ENCODE measurements around the gene KCNH4. TPM values are rescaled to one million over a fixed set of nuclear protein-coding genes. Genes with fewer than 3 reads are reported as not detected.
"Not testable (repeated sequence)": the region's sequence is repeated elsewhere in the genome, so short reads cannot be mapped to it uniquely, and the experiment has no call there.

Gene KCNH4
- total RNA-seq, 1 experiment from 2014 or later, result 0.05 TPM

DNA sequence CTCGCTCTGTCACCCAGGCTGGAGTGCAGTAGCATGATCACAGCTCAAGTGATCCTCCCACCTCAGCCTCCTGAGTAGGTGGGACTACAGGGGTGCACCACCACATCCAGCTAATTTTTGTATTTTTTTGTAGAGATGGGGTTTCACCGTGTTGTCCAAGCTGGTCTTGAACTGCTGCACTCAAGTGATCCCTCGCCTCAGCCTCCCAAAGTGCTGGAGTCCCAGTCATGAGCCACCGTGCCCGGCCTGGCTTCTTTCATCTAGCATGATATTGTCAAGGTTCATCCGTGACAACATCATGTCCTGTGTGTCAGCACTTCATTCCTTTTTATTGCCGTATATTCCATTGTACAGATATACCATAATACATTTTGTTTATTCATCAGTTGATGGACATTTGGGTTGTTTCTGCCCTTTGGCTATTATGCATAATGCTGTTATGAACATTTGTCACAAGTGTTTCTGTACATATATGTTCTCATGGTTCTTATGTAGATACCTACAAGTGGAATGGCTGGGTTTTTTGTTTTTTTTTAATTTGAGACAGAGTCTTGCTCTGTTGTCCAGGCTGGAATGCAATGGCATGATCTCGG, 16.7 kb upstream of the KCNH4 start:
- no peak for DNase-seq (ENCODE audit: extremely low read depth, low read depth)

DNA sequence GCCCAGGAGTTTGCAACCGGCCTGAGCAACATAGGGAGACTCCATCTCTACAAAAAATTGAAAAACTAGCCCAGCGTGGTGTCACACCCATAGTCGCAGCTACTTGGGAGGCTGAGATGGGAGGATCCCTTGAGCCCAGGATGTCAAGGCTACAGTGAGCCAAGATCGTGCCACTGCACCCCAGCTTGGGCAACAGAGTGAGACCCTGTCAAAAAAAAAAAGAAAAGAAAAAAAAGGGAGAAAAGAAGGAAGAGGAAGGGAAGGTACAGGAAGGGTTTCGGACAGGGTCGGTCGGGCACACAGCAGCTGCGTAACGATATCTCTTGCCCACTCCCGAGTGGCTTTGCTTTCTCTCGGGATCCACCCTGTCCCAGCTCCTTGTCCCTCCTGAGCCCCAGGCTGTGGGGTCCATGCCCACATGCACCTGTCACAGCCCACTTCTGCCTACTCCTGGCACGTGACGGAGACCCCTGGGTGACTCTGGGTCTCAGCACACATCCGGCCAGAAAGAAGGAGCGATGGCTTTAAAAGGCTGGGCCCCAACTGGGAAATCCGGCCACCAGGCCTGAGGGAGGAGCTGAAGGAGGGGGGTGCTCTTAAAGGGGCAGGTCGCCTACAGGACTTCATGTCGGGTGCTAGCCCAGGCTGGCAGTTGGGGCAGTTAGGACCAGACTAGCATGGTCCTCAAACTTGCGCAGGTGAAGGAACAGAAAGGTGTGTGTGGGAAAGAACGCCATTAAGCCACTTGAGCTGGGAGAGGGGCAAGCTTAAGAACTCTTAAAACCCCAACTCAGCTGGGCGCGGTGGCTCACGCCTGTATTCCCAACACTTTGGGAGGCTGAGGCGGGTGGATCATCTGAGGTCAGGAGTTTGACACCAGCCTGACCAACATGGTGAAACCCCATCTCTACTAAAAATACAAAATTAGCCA, 13.3 kb upstream of the KCNH4 start, which contains the start of gene GHDC:
GHDC (minus strand) TSS at position 526 of the 931 bp plus-strand sequence. CDS start 913 bp downstream, outside the sequence.
- peak; percentile 77 for DNase-seq (ENCODE audit: extremely low read depth, low read depth)

- DNase-seq (ENCODE audit: extremely low read depth, low read depth), result no peak
These were observed 12.4 kb upstream of the KCNH4 start for GRCh38 chr17:42193216-42193968.

GRCh38 chr17:42192189-42193126, 11.5 kb upstream of the KCNH4 start:
- no peak for DNase-seq (ENCODE audit: extremely low read depth, low read depth)

DNA sequence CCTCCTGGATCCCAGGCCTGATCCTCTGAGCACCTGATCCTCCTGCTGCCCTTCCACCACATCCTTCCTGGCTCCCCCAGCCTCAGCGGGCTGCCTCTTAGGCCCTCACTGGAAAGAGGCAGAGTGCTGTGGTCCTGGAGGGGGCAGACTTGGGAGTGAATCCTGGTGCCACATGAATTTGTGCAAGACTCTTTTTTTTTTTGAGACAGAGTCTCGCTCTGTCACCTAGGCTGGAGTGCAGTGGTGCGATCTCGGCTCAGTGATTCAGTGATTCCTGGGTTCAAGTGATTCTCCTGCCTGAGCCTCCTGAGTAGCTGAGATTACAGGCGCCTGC, 10.3 kb upstream of the KCNH4 start:
- DNase-seq (ENCODE audit: extremely low read depth, low read depth), result no peak

- no peak for DNase-seq (ENCODE audit: extremely low read depth, low read depth)
These were observed 9.7 kb upstream of the KCNH4 start for GRCh38 chr17:42190491-42191274.

- no peak for DNase-seq (ENCODE audit: extremely low read depth, low read depth)
These were observed 8.7 kb upstream of the KCNH4 start for GRCh38 chr17:42189651-42189965.

- DNase-seq (ENCODE audit: extremely low read depth, low read depth), result no peak
These were observed 8.1 kb upstream of the KCNH4 start for GRCh38 chr17:42188749-42189650.

- DNase-seq (ENCODE audit: extremely low read depth, low read depth), result no peak
These were observed 6.9 kb upstream of the KCNH4 start for GRCh38 chr17:42187833-42188232.

GRCh38 chr17:42186191-42186590, 5.2 kb upstream of the KCNH4 start:
- DNase-seq (ENCODE audit: extremely low read depth, low read depth), result not testable (repeated sequence)

GRCh38 chr17:42185621-42185930, 4.6 kb upstream of the KCNH4 start:
- DNase-seq (ENCODE audit: extremely low read depth, low read depth), result no peak

GRCh38 chr17:42184713-42185620, 4.0 kb upstream of the KCNH4 start, which contains the start of gene HCRT:
Gene HCRT, minus strand, starts transcription at chr17:42185452. Its CDS starts 87 bp downstream, at chr17:42185365.
- DNase-seq (ENCODE audit: extremely low read depth, low read depth), result no peak

- peak; percentile 53 for DNase-seq (ENCODE audit: extremely low read depth, low read depth)
These were observed 3.1 kb upstream of the KCNH4 start for GRCh38 chr17:42183741-42184711.

DNA sequence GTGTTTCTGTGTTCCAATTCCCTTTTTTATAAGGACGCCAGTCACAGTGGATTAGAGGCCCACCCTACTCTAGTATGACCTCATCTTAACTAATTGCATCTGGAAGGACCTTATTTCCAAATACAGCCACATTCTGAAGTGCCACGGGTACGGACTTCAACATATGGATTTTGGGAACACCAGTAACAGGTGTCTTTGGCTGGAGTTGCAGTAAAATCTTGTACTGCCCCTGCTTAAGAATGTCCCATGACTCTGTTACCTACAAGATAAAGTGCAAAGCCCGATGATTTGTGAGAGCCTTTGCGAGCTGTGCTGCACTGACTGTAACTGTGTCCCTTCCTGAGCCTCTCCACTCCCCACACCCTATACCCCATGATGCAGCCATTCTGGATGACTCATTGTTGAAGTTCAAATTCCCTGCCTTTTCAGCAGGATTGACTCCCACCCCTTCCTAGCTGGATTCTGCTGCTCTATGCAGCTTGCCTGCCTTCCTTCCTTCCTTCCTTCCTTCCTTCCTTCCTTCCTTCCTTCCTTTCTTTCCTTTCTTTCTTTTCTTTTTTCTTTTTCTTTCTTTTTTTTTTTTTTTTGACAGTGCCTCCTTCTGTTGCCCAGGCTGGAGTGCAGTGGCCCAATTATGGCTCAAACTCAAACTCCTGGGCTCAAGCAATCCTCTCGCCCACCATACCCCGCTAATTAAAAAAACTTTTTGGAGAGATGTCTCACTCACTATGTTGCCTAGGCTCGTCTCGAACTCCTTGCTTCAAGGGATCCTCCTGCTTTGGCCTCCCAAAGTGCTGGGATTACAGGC, 2.2 kb upstream of the KCNH4 start:
- no peak for DNase-seq (ENCODE audit: extremely low read depth, low read depth)

DNA sequence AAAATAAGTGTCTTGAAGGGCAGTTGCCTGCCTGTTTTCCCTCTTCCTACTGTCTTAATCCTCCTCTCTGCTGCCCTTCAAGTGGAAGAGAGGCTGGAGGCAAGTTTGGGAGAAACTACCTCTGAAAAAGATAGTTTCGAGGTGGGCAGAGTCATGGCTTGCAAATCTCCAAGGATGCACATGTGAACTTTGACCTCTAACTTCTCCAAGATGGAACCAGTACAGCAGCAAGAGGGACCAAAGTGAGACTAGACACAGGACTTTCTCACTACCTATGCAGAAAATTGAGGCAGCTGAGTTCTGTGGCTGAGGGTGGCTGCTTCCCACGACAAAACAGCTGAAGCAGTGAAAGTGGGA, 887 bp upstream of the KCNH4 start:
- DNase-seq (ENCODE audit: extremely low read depth, low read depth), result no peak

Measured in NCI-H460 (cell line).